HG03139 (cell line): ENCODE results near the gene TRAM2.

ENCODE experiments used
- ATAC-seq: cut with Tn5 transposase; IDR thresholded peaks from one replicate; pipeline ENCODE4 v1.9.1; 2021; ENCODE audit not compliant: unreplicated experiment

Gene TRAM2

DNA sequence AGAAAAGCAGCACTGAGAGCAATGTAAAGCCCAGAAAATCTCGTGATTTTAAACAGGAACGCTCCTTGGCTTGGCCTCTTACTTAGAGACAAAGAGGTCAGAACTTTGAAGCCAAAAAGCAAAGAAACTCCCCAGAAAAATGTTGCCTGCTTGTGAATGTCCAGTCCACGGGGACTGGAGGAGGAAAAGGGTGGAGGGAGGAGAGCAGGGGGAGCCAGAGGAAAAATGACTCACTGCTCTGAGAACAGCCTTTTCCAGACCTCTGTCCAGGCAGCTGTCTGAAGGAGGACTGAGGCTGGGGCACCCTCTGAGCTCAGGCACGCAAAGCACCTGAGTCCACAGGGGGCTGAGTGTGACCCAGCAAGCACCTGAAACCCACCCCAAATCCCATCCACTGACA is 64.7 kb downstream of the TRAM2 start:
- ATAC-seq = no peak

DNA sequence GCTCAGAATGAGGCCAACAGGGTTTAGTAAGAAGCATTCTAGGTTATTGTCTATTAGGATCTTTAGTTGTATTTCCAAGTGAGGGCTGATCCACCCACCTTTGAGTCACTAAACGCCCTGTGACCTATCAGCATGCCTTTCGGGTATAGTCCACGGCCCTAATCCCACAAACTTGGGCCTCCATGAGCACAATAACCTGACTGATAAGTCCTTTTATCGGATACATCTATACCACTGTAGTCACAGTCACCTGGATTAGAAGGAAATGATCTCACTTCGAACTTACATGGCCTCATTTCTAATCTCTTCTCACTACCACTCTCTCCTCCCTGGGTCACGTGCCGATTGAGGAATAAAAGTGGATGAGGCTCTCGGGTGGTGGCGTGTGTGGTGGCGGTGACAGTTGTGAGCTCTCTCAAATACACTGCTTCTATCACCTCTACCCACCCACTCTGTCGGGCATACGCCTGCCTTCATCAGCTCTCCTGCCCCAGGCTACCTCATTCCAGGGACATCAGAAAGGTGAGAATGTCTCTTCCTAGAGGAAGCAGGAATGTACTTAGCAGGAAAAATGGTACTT is 65.2 kb downstream of the TRAM2 start:
- no peak for ATAC-seq

DNA sequence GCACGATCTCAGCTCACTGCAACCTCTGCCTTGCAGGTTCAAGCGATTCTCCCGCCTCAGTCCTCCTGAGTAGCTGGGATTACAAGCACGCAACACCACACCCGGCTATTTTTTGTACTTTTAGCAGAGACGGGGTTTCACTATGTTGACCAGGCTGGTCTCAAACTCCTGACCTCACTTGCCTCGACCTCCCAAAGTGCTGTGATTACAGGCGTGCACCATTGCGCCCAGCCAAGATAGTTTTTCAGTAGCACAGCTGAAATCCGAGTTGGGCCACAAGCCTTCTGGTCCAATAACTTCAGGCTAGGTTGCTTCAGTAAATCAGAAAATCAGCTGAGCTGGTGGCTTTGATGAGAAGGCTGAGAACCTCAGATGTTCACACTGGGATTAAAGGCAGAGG is 65.7 kb downstream of the TRAM2 start:
- no peak for ATAC-seq

DNA sequence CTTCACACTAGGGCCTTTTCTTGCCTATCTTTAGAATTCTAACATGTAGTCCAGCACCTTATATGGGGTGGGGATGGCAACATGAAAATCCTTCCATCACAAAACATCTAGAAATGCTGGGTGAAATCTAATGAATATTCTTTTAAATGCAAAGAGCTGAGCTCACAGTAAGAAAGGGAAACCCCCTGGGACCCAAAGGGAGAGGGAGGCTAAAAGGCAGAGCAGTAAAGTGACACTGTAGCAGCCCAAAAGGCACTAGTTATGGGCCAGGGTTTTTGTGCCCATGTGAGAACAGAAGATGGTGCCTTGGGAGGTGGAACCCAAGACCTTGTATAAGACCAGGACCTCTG is 66.7 kb downstream of the TRAM2 start:
- ATAC-seq = no peak

GRCh38 chr6:52509281-52510212 is 67.3 kb downstream of the TRAM2 start:
- no peak for ATAC-seq

DNA sequence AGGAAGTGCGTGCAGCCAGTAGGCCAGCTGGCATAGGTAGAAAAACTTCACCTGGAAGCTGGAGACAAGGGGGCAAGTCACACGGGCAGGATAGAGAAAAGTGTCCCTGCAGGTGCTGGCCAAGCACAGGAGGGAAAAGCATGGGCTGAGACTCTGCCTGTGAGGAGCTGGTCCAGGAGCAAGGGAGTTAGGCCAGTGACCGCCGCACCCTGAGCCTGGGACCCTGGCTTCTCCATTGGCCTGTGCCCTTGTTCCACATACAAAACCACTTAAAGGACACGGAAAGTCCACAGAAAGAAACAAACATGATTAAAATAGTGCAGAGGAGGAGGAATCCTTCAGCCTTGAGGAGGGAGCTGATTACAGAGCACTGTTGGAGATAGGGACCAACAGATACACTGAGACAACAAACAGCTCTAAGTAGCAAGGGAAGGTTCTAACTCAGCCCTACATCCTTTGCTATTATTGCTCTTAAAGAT is 68.6 kb downstream of the TRAM2 start:
- ATAC-seq = no peak

GRCh38 chr6:52507557-52508260 is 69.2 kb downstream of the TRAM2 start:
- ATAC-seq = no peak

DNA sequence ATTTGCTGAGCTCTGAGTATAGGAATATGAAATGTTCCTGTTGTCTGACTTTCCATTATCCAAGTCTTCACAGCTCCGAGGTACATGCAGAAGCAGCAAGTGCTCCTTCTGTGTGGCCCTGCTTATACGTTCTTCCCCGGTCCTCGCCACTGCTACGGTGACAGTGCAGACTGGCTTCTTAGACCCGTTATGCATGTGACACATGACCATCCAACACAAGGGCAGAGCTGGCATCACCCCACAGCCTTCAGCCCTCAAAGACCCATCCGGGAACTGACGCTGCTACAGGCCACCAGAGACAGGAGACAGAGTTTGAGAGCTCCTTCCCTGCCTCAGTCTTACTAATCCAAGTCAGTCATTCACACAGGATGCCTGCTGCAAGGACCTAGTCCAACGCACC is 70.4 kb downstream of the TRAM2 start:
- ATAC-seq = no peak

DNA sequence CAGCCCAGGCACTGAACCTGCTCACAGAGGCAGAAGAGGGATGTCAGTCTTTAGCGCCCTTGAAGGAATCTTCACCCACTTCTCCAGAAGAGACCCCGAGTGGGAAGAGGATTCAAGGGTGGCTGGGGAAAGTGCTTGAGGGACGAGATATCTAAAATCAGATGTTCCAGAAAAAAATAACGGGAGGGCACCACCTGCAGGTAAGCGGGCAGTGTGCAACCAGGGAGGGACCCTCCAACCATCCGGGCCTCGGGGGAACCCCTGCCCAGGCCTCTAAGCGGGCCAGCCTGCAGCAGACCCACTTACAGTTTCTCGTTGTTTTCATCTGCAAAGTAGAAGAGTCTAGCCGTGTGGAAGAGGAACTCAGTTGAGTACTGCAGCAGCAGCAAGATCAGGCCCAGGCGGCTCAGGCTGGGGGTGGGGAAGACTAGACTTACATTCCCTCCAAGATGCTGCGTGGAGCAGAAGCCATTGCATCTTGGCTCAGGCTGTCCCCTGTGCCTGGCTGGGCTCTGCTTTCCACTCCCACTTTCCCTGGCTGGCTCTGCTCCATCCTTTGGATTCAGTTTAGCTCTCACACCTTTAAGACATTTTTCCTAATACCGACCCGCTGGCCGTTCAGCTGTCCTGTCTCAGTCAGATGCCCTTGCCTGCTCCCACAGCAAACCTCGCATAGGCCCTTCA is 71.0 kb downstream of the TRAM2 start:
- ATAC-seq = no peak

- no peak for ATAC-seq
Observed at GRCh38 chr6:52504782-52505136, 72.1 kb downstream of the TRAM2 start.

DNA sequence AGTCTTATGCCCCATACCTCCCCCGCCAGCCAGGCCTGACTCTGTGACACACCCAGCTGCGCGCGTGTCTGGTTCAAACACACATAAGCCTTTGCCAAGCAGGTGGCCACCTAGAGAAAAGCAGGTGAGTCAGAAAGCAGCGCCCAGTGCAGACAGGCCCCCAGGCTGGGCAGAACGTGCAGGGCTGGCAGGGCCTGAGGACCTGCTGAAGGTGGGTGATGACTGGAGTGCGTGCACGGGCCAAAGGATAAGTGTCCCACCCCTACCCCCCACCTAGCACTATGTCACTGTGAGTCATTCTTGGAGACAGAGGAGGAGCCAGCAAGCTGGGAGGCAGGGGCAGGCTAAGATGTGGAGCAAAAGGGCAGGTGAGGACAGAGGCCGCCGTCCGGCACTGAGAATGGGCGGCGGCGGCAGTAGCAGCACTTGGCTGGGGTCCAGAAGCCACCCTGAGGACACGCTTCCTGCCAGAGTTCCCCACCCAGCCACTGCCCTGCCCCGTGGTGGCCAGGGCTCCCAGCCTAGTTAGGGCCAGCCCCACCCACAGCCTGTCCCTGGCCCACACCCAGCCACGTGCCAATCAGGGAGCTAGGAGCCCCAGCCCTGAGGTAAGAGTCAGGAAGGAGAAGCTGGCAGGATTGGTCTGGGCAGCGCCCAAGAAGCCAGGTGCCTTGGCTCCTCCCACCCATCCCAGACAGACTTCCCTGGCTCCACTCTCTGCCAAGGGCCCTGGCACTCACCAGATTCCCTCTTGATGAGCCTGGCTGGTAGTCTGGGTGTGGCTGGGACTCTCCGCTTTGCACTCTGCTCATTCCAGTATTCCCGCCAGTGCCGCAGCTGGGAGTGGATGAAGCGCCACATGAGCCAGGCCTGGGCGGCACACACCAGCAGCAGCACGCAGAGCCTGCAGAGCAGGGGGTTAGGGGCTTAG is 72.7 kb downstream of the TRAM2 start:
- ATAC-seq = no peak

- ATAC-seq = no peak
Observed at GRCh38 chr6:52503323-52503747, 73.5 kb downstream of the TRAM2 start.

DNA sequence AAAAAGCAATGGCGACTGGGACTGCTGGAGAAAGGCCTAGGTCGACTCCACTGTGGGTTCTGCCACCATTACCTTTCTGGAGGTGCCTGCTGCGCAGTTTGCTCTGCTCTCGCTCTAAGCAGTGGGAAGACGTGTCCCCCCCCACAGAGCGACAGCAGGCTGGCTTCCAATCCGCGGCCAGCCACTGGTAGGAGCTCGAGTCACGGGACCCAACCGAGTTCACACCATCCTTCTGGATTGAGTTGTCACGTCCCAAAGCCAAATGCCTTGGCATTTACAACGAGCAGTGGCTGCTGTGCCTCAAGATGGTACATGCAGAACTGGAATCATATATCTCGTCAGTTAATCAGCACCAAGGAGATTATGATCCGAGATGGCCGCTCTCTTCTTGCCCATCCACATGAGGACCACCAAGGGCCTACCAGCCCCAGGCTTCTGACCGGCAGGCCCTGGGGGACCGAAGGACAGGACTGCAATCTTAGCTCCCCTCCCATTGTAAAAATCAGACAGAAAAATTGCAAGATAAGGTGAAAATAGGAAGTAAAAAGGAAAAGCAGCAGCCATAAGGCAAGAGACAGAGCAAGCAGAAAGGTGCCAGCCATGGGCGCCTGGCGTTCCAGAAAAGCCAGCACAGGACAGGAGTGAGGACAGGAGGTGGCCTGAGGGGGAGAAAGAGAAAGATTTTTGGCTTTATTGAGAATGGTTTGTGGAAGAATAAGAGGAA is 74.4 kb downstream of the TRAM2 start:
- no peak for ATAC-seq

DNA sequence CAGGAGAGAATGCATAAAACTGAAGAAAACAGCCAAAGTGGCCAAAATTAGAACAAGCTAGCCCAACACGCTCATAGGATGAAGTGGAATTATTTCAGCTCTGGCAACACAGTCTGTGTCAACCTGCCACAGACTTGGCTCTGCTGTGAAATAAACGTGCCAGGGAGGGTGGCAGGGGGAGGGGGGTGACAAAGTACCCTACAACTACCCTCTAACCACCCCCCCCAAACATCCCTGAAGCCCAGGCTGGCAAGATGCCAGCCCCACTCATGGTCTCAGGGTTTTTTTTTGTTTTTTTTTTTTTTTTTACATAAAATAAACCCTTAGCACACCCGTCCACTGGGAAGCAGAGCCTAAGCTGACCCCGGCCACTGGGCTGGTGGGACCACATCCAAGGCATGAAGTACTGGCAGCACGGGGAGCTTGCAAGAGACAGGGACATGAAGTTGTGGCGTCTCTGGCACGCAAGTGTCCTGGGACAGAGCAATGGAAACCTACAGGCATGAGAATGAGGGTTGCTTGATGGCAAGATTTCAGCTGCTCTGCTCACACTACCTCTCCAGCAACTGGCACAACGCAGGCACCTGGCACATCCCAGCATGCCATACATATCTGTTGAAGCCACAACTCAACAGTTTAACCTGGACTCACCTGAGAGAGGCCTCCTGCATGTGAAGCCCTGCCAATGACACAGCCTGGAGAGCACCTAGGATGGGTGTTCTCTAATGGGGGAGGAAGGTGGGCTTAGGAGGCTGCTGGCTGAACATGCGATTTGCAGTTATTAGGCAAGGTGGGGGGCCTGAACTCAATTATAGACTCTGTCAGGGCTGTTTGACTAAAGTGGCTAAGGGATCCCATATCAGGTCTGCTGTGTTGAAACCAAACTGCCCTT is 76.4 kb downstream of the TRAM2 start:
- ATAC-seq = no peak

DNA sequence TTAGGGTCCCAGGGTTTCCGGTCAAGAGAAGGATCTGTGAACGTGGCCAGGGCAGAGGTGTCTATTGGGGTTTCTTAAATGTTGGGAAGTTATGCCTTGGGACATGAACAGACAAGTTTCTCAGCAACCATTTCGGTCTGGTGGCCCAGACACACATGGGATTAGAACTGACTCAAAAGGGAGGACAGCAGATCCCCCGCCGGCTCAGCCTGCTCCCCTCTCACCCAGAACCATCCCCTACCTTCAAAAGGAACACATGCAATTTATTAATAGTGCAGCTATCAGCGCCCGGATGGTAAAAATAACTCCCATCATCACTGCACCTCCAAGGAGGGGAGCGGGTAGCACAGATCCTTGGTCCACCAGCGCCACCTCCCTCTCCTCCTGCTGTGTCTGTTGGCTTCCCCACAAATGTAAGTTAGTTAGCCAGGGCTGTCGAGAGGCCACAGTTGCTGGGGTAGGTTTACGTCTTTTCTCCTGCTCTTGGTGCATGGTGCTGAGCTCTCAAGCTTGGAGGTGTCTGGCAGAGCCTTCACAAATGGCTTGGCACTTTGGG is 77.1 kb downstream of the TRAM2 start:
- ATAC-seq = no peak

DNA sequence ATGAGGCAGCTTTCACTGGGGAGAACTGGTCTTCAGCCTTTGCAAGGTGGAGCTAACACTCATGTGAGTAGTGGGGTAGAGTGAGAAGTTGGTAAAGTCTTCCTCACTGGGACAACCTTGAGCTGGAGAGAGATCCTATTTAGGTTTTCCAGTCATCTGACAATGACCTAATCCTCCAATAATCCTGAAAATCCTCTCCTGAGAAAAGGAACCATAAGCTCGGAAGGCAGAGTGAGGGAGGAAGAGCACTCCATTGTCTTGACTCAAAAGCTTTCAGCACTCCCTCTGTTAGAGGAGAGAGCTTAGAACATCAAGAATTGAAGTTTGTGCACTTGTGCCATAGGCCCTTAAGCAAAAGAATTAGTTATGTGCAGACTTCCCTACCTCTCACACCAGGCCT is 77.8 kb downstream of the TRAM2 start:
- no peak for ATAC-seq

GRCh38 chr6:52498538-52499017 is 78.3 kb downstream of the TRAM2 start:
- peak; percentile 51 for ATAC-seq
